ENCODE measurements around the gene ARHGAP18. TPM values are rescaled to one million over a fixed set of nuclear protein-coding genes. Genes with fewer than 3 reads are reported as not detected.
A peak's percentile ranks its signal among the peaks of the same experiment; 100 is the strongest.

The ARHGAP18 gene
- total and polyA plus RNA-seq, 10 of the 15 experiments (the other 5 are each of a cell fraction or from before 2014, with no cell fraction given): 18.2 to 52.2 (median 31.7) TPM

DNA sequence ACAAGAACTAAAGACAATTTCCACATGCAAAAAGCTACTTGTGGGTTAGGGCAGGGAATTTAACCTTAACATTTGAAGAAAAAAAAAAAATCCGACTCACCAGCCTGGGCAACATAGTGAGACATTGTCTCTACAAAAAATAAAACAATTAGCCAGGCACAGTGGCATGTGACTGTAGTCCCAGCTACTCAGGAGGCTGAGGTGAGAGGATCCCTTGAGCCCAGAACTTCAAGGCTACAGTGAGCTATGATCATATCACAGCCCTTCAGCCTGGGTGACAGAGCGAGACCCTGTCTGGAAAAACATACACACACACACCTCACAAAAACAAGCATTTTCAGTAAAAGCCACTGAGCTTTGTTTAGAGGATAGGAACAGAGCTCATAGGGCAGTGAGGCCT lies 56.2 kb downstream of the ARHGAP18 start:
- SMC1A ChIA-PET (ENCODE audit: uncharacterized antibody, unreplicated experiment): interaction anchor here (0.8 to 9.8 kb wide), 20 partner anchors 8 to 91 kb away, joined by 3 to 72 read pairs (median 5); partner anchors contain the start of gene ARHGAP18
- H3K79me2 ChIP-seq (ENCODE audit: control insufficient read depth, insufficient read depth, low read length): peaks cover 76% of the 10 kb centered on the region
- TF ChIP-seq, protein P1, sequence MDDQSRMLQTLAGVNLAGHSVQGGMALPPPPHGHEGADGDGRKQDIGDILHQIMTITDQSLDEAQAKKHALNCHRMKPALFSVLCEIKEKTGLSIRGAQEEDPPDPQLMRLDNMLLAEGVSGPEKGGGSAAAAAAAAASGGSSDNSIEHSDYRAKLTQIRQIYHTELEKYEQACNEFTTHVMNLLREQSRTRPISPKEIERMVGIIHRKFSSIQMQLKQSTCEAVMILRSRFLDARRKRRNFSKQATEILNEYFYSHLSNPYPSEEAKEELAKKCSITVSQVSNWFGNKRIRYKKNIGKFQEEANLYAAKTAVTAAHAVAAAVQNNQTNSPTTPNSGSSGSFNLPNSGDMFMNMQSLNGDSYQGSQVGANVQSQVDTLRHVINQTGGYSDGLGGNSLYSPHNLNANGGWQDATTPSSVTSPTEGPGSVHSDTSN (IDR thresholded peaks at IDR 0.05; ENCODE audit: insufficient replicate concordance, low read depth, low read length): no peak
- no peak for TF ChIP-seq FOXM1 (IDR thresholded peaks at IDR 0.05; ENCODE audit: low read depth, low read length)
- POLR2A ChIA-PET: interaction anchor here (0.8 to 2.5 kb wide), 4 partner anchors 10 to 17 kb away, joined by 3 to 14 read pairs (median 5); no protein-coding TSS in a partner anchor
- no TSS peak for BruUV-seq (replicated peaks)
- H3K27me3 ChIP-seq (replicated peaks in 1 of 2; ENCODE audit: control insufficient read depth in 2 of 2, insufficient read depth in 2 of 2, low read length in 1 of 2): no peaks in the 10 kb centered on the region
- FAIRE-seq (no peak), DNase-seq (ENCODE audit: low read depth, low spot score) (no peak), ATAC-seq (no peak; the same call in 2 of the 3 replicates)
- H2AFZ ChIP-seq (ENCODE audit: control insufficient read depth, low read depth, low read length): no peak overlapping the region
- no peaks in the 10 kb centered on the region for H4K20me1 ChIP-seq (ENCODE audit: control insufficient read depth, insufficient read depth)
- WGBS (ENCODE audit: insufficient coverage, insufficient replicate concordance, low lambda C conversion rate, missing lambda C conversion rate): 96% methylated on average over 2 of the region's 2 CpGs
- in situ Hi-C loops (cut with MboI): no loop called here
- no peak overlapping the region for H3K4me2 ChIP-seq (ENCODE audit: control insufficient read depth, insufficient read depth)
- H3K9ac ChIP-seq (ENCODE audit: control insufficient read depth, insufficient read depth, low read length): no peak overlapping the region
- H3K27ac ChIP-seq (ENCODE audit: control insufficient read depth, insufficient read depth): 0 out of 2 replicates have a peak overlapping the region, but pooled peaks have one; percentile 33
- no peaks in the 10 kb centered on the region; the same call in 2 of the 3 replicates for H3K9me3 ChIP-seq (replicated peaks; ENCODE audit: control insufficient read depth, insufficient read depth, low read length)
- peaks cover 41% of the 10 kb centered on the region for H3K4me1 ChIP-seq (ENCODE audit: control insufficient read depth, insufficient read depth, low read length)
- H3K4me3 ChIP-seq: no peak overlapping the region
- CTCF ChIA-PET: interaction anchor here (0.8 to 2.9 kb wide), 8 partner anchors 11 to 76 kb away, joined by 3 to 10 read pairs (median 3); no protein-coding TSS in a partner anchor
- H3K36me3 ChIP-seq (ENCODE audit: control insufficient read depth in 2 of 2, insufficient read depth in 2 of 2, low read length in 1 of 2): peaks cover 0 to 3% of the 10 kb centered on the region in 2 experiments; a peak in 1 of 4 replicates
- intact Hi-C loops (cut with micrococcal nuclease; ENCODE audit: unreplicated experiment): no loop called here
- RAD21 ChIA-PET (ENCODE audit: unreplicated experiment): interaction anchor here (1.0 to 2.6 kb wide), 7 partner anchors 13 to 368 kb away, joined by 3 to 11 read pairs (median 5); partner anchors contain the start of gene ARHGAP18

DNA sequence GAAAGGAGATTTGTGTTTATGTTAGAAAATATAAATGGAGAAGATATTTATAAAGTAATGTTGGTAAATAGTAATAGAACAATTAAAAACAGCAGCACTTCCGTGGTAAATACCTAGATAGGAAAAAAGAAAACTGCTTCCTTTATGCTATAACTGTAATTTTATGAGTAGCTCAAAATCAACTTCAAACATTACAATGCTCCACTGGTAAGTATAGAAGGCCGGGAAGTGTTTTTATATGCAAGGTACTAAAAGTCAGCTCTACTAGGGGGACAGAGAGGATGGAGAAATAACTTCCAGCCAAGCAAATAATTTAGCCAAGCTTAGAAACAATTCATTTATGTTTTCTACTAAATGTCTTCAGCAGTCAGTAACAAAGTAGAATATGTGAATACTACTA lies 56.7 kb downstream of the ARHGAP18 start:
- ATAC-seq (no peak), DNase-seq (ENCODE audit: low read depth, low spot score) (no peak), FAIRE-seq (no peak)
- peaks cover 0 to 3% of the 10 kb centered on the region in 2 experiments; a peak in 1 of 4 replicates for H3K36me3 ChIP-seq (ENCODE audit: control insufficient read depth in 2 of 2, insufficient read depth in 2 of 2, low read length in 1 of 2)
- POLR2A ChIA-PET: interaction anchor here (0.5 to 2.5 kb wide), 7 partner anchors 8 to 24 kb away, joined by 3 to 14 read pairs (median 4); no protein-coding TSS in a partner anchor
- H3K9ac ChIP-seq (ENCODE audit: control insufficient read depth, insufficient read depth, low read length): no peak overlapping the region
- H3K27ac ChIP-seq (ENCODE audit: control insufficient read depth, insufficient read depth): 0 out of 2 replicates have a peak overlapping the region, but pooled peaks have one; percentile 33
- H2AFZ ChIP-seq (ENCODE audit: control insufficient read depth, low read depth, low read length): no peak overlapping the region
- BruUV-seq (replicated peaks): no TSS peak
- peaks cover 42% of the 10 kb centered on the region for H3K4me1 ChIP-seq (ENCODE audit: control insufficient read depth, insufficient read depth, low read length)
- H3K27me3 ChIP-seq (replicated peaks in 1 of 2; ENCODE audit: control insufficient read depth in 2 of 2, insufficient read depth in 2 of 2, low read length in 1 of 2): no peaks in the 10 kb centered on the region
- peaks cover 79% of the 10 kb centered on the region for H3K79me2 ChIP-seq (ENCODE audit: control insufficient read depth, insufficient read depth, low read length)
- H3K9me3 ChIP-seq (replicated peaks; ENCODE audit: control insufficient read depth, insufficient read depth, low read length): no peaks in the 10 kb centered on the region; the same call in 2 of the 3 replicates
- RAD21 ChIA-PET (ENCODE audit: unreplicated experiment): interaction anchor here (1.3 to 2.6 kb wide), 5 partner anchors 13 to 56 kb away, joined by 5 to 11 read pairs (median 7); partner anchors contain the start of gene ARHGAP18
- intact Hi-C loops (cut with micrococcal nuclease; ENCODE audit: unreplicated experiment): no loop called here
- no peaks in the 10 kb centered on the region for H4K20me1 ChIP-seq (ENCODE audit: control insufficient read depth, insufficient read depth)
- CTCF ChIA-PET: interaction anchor here (0.8 to 2.9 kb wide), 6 partner anchors 18 to 77 kb away, joined by 3 to 10 read pairs (median 3); no protein-coding TSS in a partner anchor
- 94% methylated on average over 2 of the region's 2 CpGs for WGBS (ENCODE audit: insufficient coverage, insufficient replicate concordance, low lambda C conversion rate, missing lambda C conversion rate)
- H3K4me3 ChIP-seq: no peak overlapping the region
- in situ Hi-C loops (cut with MboI): no loop called here
- SMC1A ChIA-PET (ENCODE audit: uncharacterized antibody, unreplicated experiment): interaction anchor here (1.0 to 9.8 kb wide), 15 partner anchors 8 to 91 kb away, joined by 3 to 72 read pairs (median 5); partner anchors contain the start of gene ARHGAP18
- H3K4me2 ChIP-seq (ENCODE audit: control insufficient read depth, insufficient read depth): no peak overlapping the region
- no peak for TF ChIP-seq USF2 (IDR thresholded peaks at IDR 0.05; ENCODE audit: borderline replicate concordance, low read depth, low read length)
- no peak for TF ChIP-seq HDAC6 (IDR thresholded peaks at IDR 0.05; ENCODE audit: unreplicated experiment)
- no peak for TF ChIP-seq HDAC2 (IDR thresholded peaks at IDR 0.05)
- TF ChIP-seq RFX5 (IDR thresholded peaks at IDR 0.05; ENCODE audit: low read depth, low read length): no peak
- no peak for TF ChIP-seq IKZF2 (IDR thresholded peaks at IDR 0.05)
- TF ChIP-seq BACH1 (IDR thresholded peaks at IDR 0.05; ENCODE audit: borderline replicate concordance): no peak
- TF ChIP-seq SMARCA5 (IDR thresholded peaks at IDR 0.05): no peak
- no peak for TF ChIP-seq JUNB (IDR thresholded peaks at IDR 0.05)
- TF ChIP-seq, protein P2, sequence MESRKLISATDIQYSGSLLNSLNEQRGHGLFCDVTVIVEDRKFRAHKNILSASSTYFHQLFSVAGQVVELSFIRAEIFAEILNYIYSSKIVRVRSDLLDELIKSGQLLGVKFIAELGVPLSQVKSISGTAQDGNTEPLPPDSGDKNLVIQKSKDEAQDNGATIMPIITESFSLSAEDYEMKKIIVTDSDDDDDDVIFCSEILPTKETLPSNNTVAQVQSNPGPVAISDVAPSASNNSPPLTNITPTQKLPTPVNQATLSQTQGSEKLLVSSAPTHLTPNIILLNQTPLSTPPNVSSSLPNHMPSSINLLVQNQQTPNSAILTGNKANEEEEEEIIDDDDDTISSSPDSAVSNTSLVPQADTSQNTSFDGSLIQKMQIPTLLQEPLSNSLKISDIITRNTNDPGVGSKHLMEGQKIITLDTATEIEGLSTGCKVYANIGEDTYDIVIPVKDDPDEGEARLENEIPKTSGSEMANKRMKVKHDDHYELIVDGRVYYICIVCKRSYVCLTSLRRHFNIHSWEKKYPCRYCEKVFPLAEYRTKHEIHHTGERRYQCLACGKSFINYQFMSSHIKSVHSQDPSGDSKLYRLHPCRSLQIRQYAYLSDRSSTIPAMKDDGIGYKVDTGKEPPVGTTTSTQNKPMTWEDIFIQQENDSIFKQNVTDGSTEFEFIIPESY (IDR thresholded peaks at IDR 0.05): no peak

Data from GM12878 (cell line).